ENCODE data around the gene TBC1D5. TPM values are rescaled to one million over a fixed set of nuclear protein-coding genes. Genes with fewer than 3 reads are reported as not detected.

Gene TBC1D5
- total and polyA plus RNA-seq, 2 of the 8 experiments (the other 6 are each of a cell fraction or from before 2014, with no cell fraction given) = 11.0 to 22.9 TPM

- TF ChIP-seq EGR1 (IDR thresholded peaks at IDR 0.05; ENCODE audit: borderline replicate concordance, low read depth, low read length) = no peak
Observed at GRCh38 chr3:17356585-17356984, 385.8 kb downstream of the TBC1D5 start (continued).
